HUES6 (cell line): Measurements from ENCODE around the gene MESD.

ENCODE experiments used
- H3K27ac ChIP-seq: 2 replicates; pipeline ENCODE4 v1.7.0; 2013; ENCODE audit warnings: low read depth, mild to moderate bottlenecking, low read length, inconsistent platforms
- H3K27me3 ChIP-seq: 2 replicates; pipeline ENCODE4 v1.6.1; 2013; ENCODE audit warnings: low read length; ENCODE audit not compliant: control insufficient read depth, insufficient read depth
- H3K36me3 ChIP-seq: 2 replicates; pipeline ENCODE4 v1.6.1; 2013; ENCODE audit warnings: low read length; ENCODE audit not compliant: control insufficient read depth, insufficient read depth
- H3K4me1 ChIP-seq: 2 replicates; pipeline ENCODE4 v1.6.1; 2013; ENCODE audit warnings: low read length; ENCODE audit not compliant: control insufficient read depth, insufficient read depth
- H3K4me3 ChIP-seq: 2 replicates; pipeline ENCODE4 v1.5.1; 2013; ENCODE audit warnings: low read depth, low read length
- H3K9ac ChIP-seq: one replicate; pipeline ENCODE4 v1.6.1; 2013; ENCODE audit warnings: mild to moderate bottlenecking, low read length
- H3K9me3 ChIP-seq: 2 replicates; pipeline ENCODE4 v1.6.1; 2013; ENCODE audit warnings: low read depth, low read length; ENCODE audit not compliant: control insufficient read depth, insufficient read depth

MESD gene

GRCh38 chr15:80936288-80937078 lies 53.1 kb downstream of the MESD start:
- Histone ChIP-seq H3K9ac (no peak overlapping the region), H3K4me3 (no peak overlapping the region), H3K4me1 (peaks cover 11% of the 10 kb centered on the region; the same call in 1 of the 2 replicates), H3K27ac (no peak overlapping the region), H3K9me3 (no peaks in the 10 kb centered on the region), H3K27me3 (no peaks in the 10 kb centered on the region), H3K36me3 (0 out of 2 replicates have a peak, but pooled peaks cover 4% of the 10 kb centered on the region)

- H3K4me3 ChIP-seq, result no peak overlapping the region
- no peak overlapping the region for H3K9ac ChIP-seq
- H3K27me3 ChIP-seq, result no peaks in the 10 kb centered on the region
- no peak overlapping the region for H3K27ac ChIP-seq
- H3K36me3 ChIP-seq, result no peaks in the 10 kb centered on the region
- H3K4me1 ChIP-seq, result peaks cover 11% of the 10 kb centered on the region; the same call in 1 of the 2 replicates
- no peaks in the 10 kb centered on the region for H3K9me3 ChIP-seq
Observed at GRCh38 chr15:80934761-80935221, 54.8 kb downstream of the MESD start.

GRCh38 chr15:80932989-80933388 lies 56.6 kb downstream of the MESD start:
- Histone ChIP-seq H3K27me3 (no peaks in the 10 kb centered on the region), H3K27ac (no peak overlapping the region), H3K9me3 (0 out of 2 replicates have a peak, but pooled peaks cover 2% of the 10 kb centered on the region), H3K4me1 (peaks cover 11% of the 10 kb centered on the region; the same call in 1 of the 2 replicates), H3K9ac (no peak overlapping the region), H3K4me3 (no peak overlapping the region), H3K36me3 (no peaks in the 10 kb centered on the region)

GRCh38 chr15:80932513-80932815 lies 57.2 kb downstream of the MESD start:
- Histone ChIP-seq H3K27me3 (no peaks in the 10 kb centered on the region), H3K27ac (no peak overlapping the region), H3K4me1 (peaks cover 11% of the 10 kb centered on the region; the same call in 1 of the 2 replicates), H3K36me3 (no peaks in the 10 kb centered on the region), H3K4me3 (no peak overlapping the region), H3K9ac (no peak overlapping the region), H3K9me3 (0 out of 2 replicates have a peak, but pooled peaks cover 4% of the 10 kb centered on the region)

GRCh38 chr15:80931721-80932512 lies 57.7 kb downstream of the MESD start:
- no peaks in the 10 kb centered on the region for H3K27me3 ChIP-seq
- no peak overlapping the region for H3K9ac ChIP-seq
- 0 out of 2 replicates have a peak, but pooled peaks cover 4% of the 10 kb centered on the region for H3K9me3 ChIP-seq
- no peaks in the 10 kb centered on the region for H3K36me3 ChIP-seq
- H3K4me3 ChIP-seq, result no peak overlapping the region
- peaks cover 11% of the 10 kb centered on the region; the same call in 1 of the 2 replicates for H3K4me1 ChIP-seq
- no peak overlapping the region for H3K27ac ChIP-seq

GRCh38 chr15:80931191-80931590 lies 58.4 kb downstream of the MESD start:
- 0 out of 2 replicates have a peak, but pooled peaks cover 4% of the 10 kb centered on the region for H3K9me3 ChIP-seq
- no peaks in the 10 kb centered on the region for H3K27me3 ChIP-seq
- H3K27ac ChIP-seq, result no peak overlapping the region
- no peak overlapping the region for H3K4me3 ChIP-seq
- H3K36me3 ChIP-seq, result no peaks in the 10 kb centered on the region
- peaks cover 11% of the 10 kb centered on the region; the same call in 1 of the 2 replicates for H3K4me1 ChIP-seq
- no peak overlapping the region for H3K9ac ChIP-seq

- no peaks in the 10 kb centered on the region for H3K27me3 ChIP-seq
- no peak overlapping the region for H3K4me3 ChIP-seq
- no peak overlapping the region for H3K27ac ChIP-seq
- no peaks in the 10 kb centered on the region for H3K36me3 ChIP-seq
- no peak overlapping the region for H3K9ac ChIP-seq
- 0 out of 2 replicates have a peak, but pooled peaks cover 4% of the 10 kb centered on the region for H3K9me3 ChIP-seq
- H3K4me1 ChIP-seq, result peaks cover 4% of the 10 kb centered on the region; the same call in 1 of the 2 replicates
Observed at GRCh38 chr15:80929689-80930088, 59.9 kb downstream of the MESD start.

GRCh38 chr15:80929225-80929624 lies 60.4 kb downstream of the MESD start:
- Histone ChIP-seq H3K27ac (no peak overlapping the region), H3K9ac (no peak overlapping the region)

GRCh38 chr15:80926126-80926525 lies 63.5 kb downstream of the MESD start:
- Histone ChIP-seq H3K27ac (no peak overlapping the region), H3K4me3 (no peak overlapping the region), H3K9me3 (0 out of 2 replicates have a peak, but pooled peaks cover 4% of the 10 kb centered on the region), H3K4me1 (no peaks in the 10 kb centered on the region), H3K27me3 (no peaks in the 10 kb centered on the region), H3K36me3 (no peaks in the 10 kb centered on the region), H3K9ac (no peak overlapping the region)

More at GRCh38 chr15:80929225-80929624, 60.4 kb downstream of the MESD start:
- 0 out of 2 replicates have a peak, but pooled peaks cover 4% of the 10 kb centered on the region for H3K9me3 ChIP-seq
- no peaks in the 10 kb centered on the region for H3K36me3 ChIP-seq
- H3K27me3 ChIP-seq, result no peaks in the 10 kb centered on the region
- no peak overlapping the region for H3K4me3 ChIP-seq
- no peaks in the 10 kb centered on the region; the same call in 1 of the 2 replicates for H3K4me1 ChIP-seq

- Histone ChIP-seq H3K4me1 (no peaks in the 10 kb centered on the region), H3K27ac (no peak overlapping the region), H3K9ac (no peak overlapping the region), H3K27me3 (no peaks in the 10 kb centered on the region), H3K36me3 (no peaks in the 10 kb centered on the region), H3K9me3 (0 out of 2 replicates have a peak, but pooled peaks cover 4% of the 10 kb centered on the region), H3K4me3 (no peak overlapping the region)
Observed at GRCh38 chr15:80925597-80926059, 64.0 kb downstream of the MESD start.
